ENCODE measurements around the gene PPP2R1A.
"Not testable (repeated sequence)": the region's sequence is repeated elsewhere in the genome, so short reads cannot be mapped to it uniquely, and the experiment has no call there.

PPP2R1A gene

GRCh38 chr19:52244021-52244420, 54.2 kb downstream of the PPP2R1A start:
- no peak for DNase-seq (ENCODE audit: low spot score)

- DNase-seq (ENCODE audit: low spot score): no peak
These were observed 58.4 kb downstream of the PPP2R1A start for GRCh38 chr19:52248241-52248640.

GRCh38 chr19:52258426-52258825, 68.6 kb downstream of the PPP2R1A start:
- no peak for DNase-seq (ENCODE audit: low spot score)

- DNase-seq (ENCODE audit: low spot score): not testable (repeated sequence)
These were observed 75.7 kb downstream of the PPP2R1A start for GRCh38 chr19:52265556-52265955.

- peak; percentile 83 for DNase-seq (ENCODE audit: low spot score)
These were observed 79.7 kb downstream of the PPP2R1A start, which contains the start of gene ZNF766 for GRCh38 chr19:52269338-52270261. ZNF766 (plus strand) TSS chr19:52269587; CDS start chr19:52269614, 27 bp downstream.

GRCh38 chr19:52270266-52270885, 80.5 kb downstream of the PPP2R1A start:
- no peak for DNase-seq (ENCODE audit: low spot score)

GRCh38 chr19:52273301-52273700, 83.4 kb downstream of the PPP2R1A start:
- DNase-seq (ENCODE audit: low spot score): no peak

- DNase-seq (ENCODE audit: low spot score): no peak
These were observed 84.3 kb downstream of the PPP2R1A start for GRCh38 chr19:52274191-52274590.

GRCh38 chr19:52275988-52276387, 86.1 kb downstream of the PPP2R1A start:
- DNase-seq (ENCODE audit: low spot score): no peak

- DNase-seq (ENCODE audit: low spot score): no peak
These were observed 87.6 kb downstream of the PPP2R1A start for GRCh38 chr19:52277471-52277870.
